K562 (cell line): Measurements from ENCODE around the gene SLC25A10. TPM values are rescaled to one million over a fixed set of nuclear protein-coding genes. Genes with fewer than 3 reads are reported as not detected.

Experiments used
- ATAC-seq: fragments of 200-7000 bp; cut with Tn5 transposase; 3 replicates; pipeline ENCODE4 v1.9.1; 2020; ENCODE audit warnings: moderate library complexity
- BruUV-seq: library from RNA; stranded (reverse); fragments of 400-500 nt; replicated peaks from 2 replicates; lab custom pipeline; 2021; lab: Mats Ljungman, UMichigan
- CTCF ChIA-PET: fragments of 300-600 bp; formaldehyde crosslinking; extraction: SDS; loops from one replicate; lab custom pipeline; 2021; ENCODE audit warnings: low intra/inter-chr PET ratio; lab: Yijun Ruan, JAX
- POLR2A ChIA-PET: fragments of 300-600, 350-650 bp; sonication (Branson Sonifier 250); formaldehyde crosslinking; extraction: SDS; loops from one replicate; lab custom pipeline; 2021; ENCODE audit warnings: antibody characterized with exemption, inconsistent platforms; lab: Yijun Ruan, JAX
- DNase-seq, 4 experiments: peaks; one replicate each; pipeline versions ENCODE4 v3.0.0 to v3.0.0-alpha.2; 2011 to 2018; ENCODE audit warnings: low spot score in 3 of 4, mixed read lengths in 3 of 4; ENCODE audit errors: extremely low read depth in 1 of 4
- FAIRE-seq: peaks from 2 replicates; lab custom pipeline; 2011; peaks lifted over from hg19 to GRCh38; lab: Jason Lieb, UNC
- H2AFZ ChIP-seq: 2 replicates; pipeline ENCODE4 v1.6.0; 2011; ENCODE audit warnings: low read depth, low read length, control low read depth, inconsistent platforms
- H3K27ac ChIP-seq: fragments of 200-600 bp; 3 replicates; pipeline ENCODE4 v1.8.0; 2011; ENCODE audit warnings: low read depth, mild to moderate bottlenecking, control low read depth, inconsistent platforms, low read length, moderate library complexity, mixed read lengths; ENCODE audit errors: extremely low read depth
- H3K27me3 ChIP-seq, 2 experiments: fragments of 300-600 bp in 1 of 2; 2 replicates in 1 of 2; 3 replicates in 1 of 2; pipeline versions ENCODE4 v1.6.0 to v1.8.0; 2011; ENCODE audit warnings: inconsistent platforms in 2 of 2, low read length in 2 of 2, mild to moderate bottlenecking in 1 of 2, mixed read lengths in 1 of 2, moderate library complexity in 1 of 2; ENCODE audit not compliant: control insufficient read depth in 2 of 2, insufficient read depth in 2 of 2
- H3K36me3 ChIP-seq: fragments of 300-600 bp; 3 replicates; pipeline ENCODE4 v1.8.0; 2011; ENCODE audit warnings: mild to moderate bottlenecking, low read length, inconsistent platforms; ENCODE audit not compliant: control insufficient read depth, insufficient read depth
- H3K4me1 ChIP-seq, 2 experiments: fragments of 200-600 bp in 1 of 2; replicated peaks in 1 of 2; 2 replicates in 1 of 2; 3 replicates in 1 of 2; pipeline versions ENCODE4 v1.5.1 to v1.8.0; 2011; ENCODE audit warnings: inconsistent platforms in 2 of 2, low read length in 2 of 2, mild to moderate bottlenecking in 1 of 2, mixed read lengths in 1 of 2, moderate library complexity in 1 of 2; ENCODE audit not compliant: control insufficient read depth in 2 of 2, insufficient read depth in 2 of 2
- H3K4me2 ChIP-seq: 2 replicates; pipeline ENCODE4 v1.6.1; 2011; ENCODE audit warnings: low read length, control low read depth, inconsistent platforms, mixed read lengths; ENCODE audit not compliant: insufficient read depth
- H3K4me3 ChIP-seq: fragments of 200-600 bp; sonication (generic), shearing (Covaris generic); 2 replicates; pipeline ENCODE4 v1.5.1; 2016; ENCODE audit warnings: control low read depth, inconsistent platforms
- H3K79me2 ChIP-seq: fragments of 200-600 bp; 3 replicates; pipeline ENCODE4 v1.8.0; 2011; ENCODE audit warnings: low read length, inconsistent platforms; ENCODE audit not compliant: control insufficient read depth, insufficient read depth
- H3K9ac ChIP-seq, 2 experiments: 2 replicates each; pipeline versions ENCODE4 v1.6.0 to v1.6.1; 2011; ENCODE audit warnings: low read depth in 2 of 2, low read length in 2 of 2, control low read depth in 1 of 2, inconsistent platforms in 1 of 2, mild to moderate bottlenecking in 1 of 2, mixed read lengths in 1 of 2; ENCODE audit not compliant: insufficient read depth in 1 of 2
- H3K9me1 ChIP-seq: one replicate; pipeline ENCODE4 v1.6.0; 2011; ENCODE audit warnings: inconsistent platforms, mild to moderate bottlenecking, low read length, moderate library complexity; ENCODE audit not compliant: control insufficient read depth, insufficient read depth
- H3K9me3 ChIP-seq: replicated peaks from 2 replicates; pipeline ENCODE4 v1.5.1; 2011; ENCODE audit warnings: low read depth, low read length, inconsistent platforms; ENCODE audit not compliant: control insufficient read depth, insufficient read depth
- H4K20me1 ChIP-seq: replicated peaks from 2 replicates; pipeline ENCODE4 v1.6.1; 2011; ENCODE audit warnings: low read length, inconsistent platforms, mixed read lengths; ENCODE audit not compliant: control insufficient read depth, insufficient read depth
- FOXK1 ChIP-seq: sonication (generic); formaldehyde crosslinking; IDR thresholded peaks from 2 replicates; pipeline ENCODE4 v1.8.0; 2022; ENCODE audit warnings: missing genetic modification reagents, mild to moderate bottlenecking, borderline replicate concordance
- MTA1 ChIP-seq: fragments of 450-650 bp; IDR thresholded peaks from 2 replicates; pipeline ENCODE4 v1.6.1; 2017; ENCODE audit warnings: borderline replicate concordance
- WGBS: fragments of 100-300 bp; shearing (Covaris generic); methylation state at CpG from one replicate; pipeline ENCODE4 v1.1.6; 2016; ENCODE audit warnings: low coverage, mixed read lengths; ENCODE audit not compliant: insufficient coverage; ENCODE audit errors: missing lambda C conversion rate; 5-methylcytosine and 5-hydroxymethylcytosine counted together
- in situ Hi-C: fragments of 300-500 bp; cut with MboI; formaldehyde crosslinking; loops from 4 replicates; pipeline ENCODE4 v1.15.0; 2018; ENCODE audit warnings: inconsistent platforms, mixed read lengths
- intact Hi-C: fragments of 100-400 bp; cut with micrococcal nuclease; formaldehyde crosslinking; loops from 2 replicates; pipeline ENCODE4 v1.14.2; 2022
- polyA plus RNA-seq, 8 experiments: library from polyadenylated mRNA; depleted of rRNA in 4 of 8; stranded (reverse) in 5 of 8; unstranded in 3 of 8; fragments of >200 nt; fragmentation: Nextera tagmentation in 2 of 8; fragmentation: Illumina TruSeq in 1 of 8; extraction: Ambion mirVana in 2 of 8; extraction: Trizol in 1 of 8; gene quantifications; 2 replicates each; pipeline versions ENCODE4 v1.2.1 to v1.2.3, GENCODE V29; 2011 to 2014; ENCODE audit warnings: inconsistent platforms in 1 of 8, missing spikeins in 1 of 8
- total RNA-seq, 7 experiments: library from RNA; depleted of rRNA in 6 of 7; stranded (reverse); fragments of >200 nt in 6 of 7; fragmentation: Illumina TruSeq in 2 of 7; extraction: Trizol in 2 of 7; gene quantifications; 2 replicates each; pipeline versions ENCODE4 v1.2.1 to v1.2.3, GENCODE V29; 2011 to 2021; ENCODE audit warnings: low replicate concordance in 1 of 7
- TF ChIP-seq, protein P1 (sequence below): fragments of 450-650 bp; IDR thresholded peaks from 2 replicates; pipeline ENCODE4 v1.6.1; 2018; ENCODE audit not compliant: partially characterized antibody
- TF ChIP-seq, protein P2 (sequence below): fragments of 450-650 bp; IDR thresholded peaks from 2 replicates; pipeline ENCODE4 v1.6.1; 2016; ENCODE audit warnings: borderline replicate concordance

SLC25A10 gene
- total and polyA plus RNA-seq, 9 of the 15 experiments (the other 6 are each of a cell fraction or from before 2014, with no cell fraction given): 0.10 to 85.6 (median 34.3) TPM

DNA sequence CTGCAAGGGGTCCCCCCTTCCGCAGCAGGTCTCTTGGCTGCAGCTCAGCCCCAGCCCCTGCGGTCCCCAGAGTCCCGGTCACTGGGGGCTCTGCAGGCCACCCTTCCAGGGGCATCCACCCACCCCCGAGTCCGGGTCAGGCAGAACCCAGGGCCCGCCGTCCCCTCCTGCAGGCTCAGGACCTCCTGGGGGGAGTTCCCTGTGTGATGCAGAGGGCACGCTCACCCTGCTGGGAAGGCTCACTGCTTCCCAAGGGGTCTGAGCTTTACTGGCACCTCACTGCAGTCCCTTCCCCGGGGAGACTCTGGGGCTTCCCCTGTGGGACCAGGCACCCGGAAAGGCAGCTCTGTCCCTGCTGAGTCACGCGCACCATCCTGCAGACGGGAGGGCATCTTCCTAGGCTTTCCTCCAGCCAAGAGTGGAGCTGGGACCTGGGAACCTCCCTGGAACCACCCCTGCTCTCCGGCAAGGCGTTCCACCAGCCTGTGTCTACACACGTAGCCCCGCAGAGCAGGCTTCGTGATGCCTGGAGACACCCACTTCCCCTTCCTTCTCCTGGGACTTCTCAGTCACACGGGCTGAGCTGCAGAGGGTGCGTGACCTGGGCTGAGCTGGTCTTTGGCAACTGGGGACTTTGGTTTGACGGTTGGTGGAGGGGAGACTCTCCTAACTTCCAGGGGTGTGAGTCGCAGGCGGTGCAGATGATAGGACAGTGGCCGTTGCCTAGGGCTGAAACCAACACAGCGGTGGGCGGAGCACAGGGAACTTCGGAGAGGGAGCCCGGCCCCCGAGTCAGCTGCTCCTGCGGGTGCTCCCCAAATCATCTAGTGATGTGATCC is 23.4 kb downstream of the SLC25A10 start (continued):
- TF ChIP-seq, protein P1, sequence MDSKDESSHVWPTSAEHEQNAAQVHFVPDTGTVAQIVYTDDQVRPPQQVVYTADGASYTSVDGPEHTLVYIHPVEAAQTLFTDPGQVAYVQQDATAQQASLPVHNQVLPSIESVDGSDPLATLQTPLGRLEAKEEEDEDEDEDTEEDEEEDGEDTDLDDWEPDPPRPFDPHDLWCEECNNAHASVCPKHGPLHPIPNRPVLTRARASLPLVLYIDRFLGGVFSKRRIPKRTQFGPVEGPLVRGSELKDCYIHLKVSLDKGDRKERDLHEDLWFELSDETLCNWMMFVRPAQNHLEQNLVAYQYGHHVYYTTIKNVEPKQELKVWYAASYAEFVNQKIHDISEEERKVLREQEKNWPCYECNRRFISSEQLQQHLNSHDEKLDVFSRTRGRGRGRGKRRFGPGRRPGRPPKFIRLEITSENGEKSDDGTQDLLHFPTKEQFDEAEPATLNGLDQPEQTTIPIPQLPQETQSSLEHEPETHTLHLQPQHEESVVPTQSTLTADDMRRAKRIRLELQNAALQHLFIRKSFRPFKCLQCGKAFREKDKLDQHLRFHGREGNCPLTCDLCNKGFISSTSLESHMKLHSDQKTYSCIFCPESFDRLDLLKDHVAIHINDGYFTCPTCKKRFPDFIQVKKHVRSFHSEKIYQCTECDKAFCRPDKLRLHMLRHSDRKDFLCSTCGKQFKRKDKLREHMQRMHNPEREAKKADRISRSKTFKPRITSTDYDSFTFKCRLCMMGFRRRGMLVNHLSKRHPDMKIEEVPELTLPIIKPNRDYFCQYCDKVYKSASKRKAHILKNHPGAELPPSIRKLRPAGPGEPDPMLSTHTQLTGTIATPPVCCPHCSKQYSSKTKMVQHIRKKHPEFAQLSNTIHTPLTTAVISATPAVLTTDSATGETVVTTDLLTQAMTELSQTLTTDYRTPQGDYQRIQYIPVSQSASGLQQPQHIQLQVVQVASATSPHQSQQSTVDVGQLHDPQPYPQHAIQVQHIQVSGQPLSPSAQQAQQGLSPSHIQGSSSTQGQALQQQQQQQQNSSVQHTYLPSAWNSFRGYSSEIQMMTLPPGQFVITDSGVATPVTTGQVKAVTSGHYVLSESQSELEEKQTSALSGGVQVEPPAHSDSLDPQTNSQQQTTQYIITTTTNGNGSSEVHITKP: peak; percentile 59
- no peak for TF ChIP-seq MTA1

DNA sequence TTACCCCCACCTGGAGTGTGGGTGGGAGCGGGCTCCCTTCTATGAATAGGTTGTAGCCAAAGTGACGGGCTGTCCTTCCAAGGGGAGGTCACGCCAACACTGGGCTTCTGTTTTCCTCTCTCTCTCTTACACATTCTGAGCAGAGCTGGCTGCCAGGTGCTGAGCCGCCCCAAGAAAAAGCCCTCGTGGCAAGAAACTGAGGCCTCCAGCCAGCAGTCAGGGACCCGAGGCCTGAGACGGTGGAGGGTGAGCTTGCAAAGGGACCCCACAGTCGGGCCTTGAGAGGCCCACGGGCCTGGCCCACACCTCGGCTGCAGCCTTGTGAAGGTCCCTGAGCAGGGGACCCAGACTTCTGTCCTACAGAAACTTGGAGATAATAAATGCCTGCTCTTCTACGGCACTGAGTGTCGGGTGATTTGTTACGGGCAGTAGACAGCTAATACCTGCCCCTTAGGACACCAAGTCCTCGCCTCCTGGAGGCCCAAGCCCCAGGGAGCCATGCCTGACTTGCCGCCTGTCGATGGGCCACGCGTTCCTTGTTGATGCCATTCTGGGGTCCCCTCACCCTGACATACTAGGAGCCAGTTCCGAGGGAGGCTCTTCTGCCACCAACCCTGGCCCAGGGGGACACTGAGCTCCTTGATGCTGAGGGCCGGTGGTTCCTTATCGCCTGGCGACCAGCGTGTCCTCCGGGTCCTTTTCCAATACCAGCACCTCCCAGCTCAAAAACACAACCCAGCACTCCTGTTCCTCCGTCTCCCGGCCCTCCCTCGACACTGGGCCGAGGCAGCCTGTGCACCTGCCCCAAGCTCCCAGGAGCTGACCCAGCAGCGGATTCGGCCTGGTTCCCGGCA is 26.1 kb downstream of the SLC25A10 start:
- in situ Hi-C loops (loop anchor here (5.0 kb wide), 1 partner anchor 69 kb away; no protein-coding TSS in a partner anchor), intact Hi-C loops (no loop called here)
- CTCF ChIA-PET: no interaction called here

More for the DNA sequence above, 26.1 kb downstream of the SLC25A10 start:
- H4K20me1 ChIP-seq: no peaks in the 10 kb centered on the region
- 76% methylated on average over 27 of the region's 31 CpGs for WGBS
- H3K36me3 ChIP-seq: no peaks in the 10 kb centered on the region
- no peak for FAIRE-seq
- no peaks in the 10 kb centered on the region for H3K9me3 ChIP-seq
- no peaks in the 10 kb centered on the region for H3K27me3 ChIP-seq
- H3K27ac ChIP-seq: no peak overlapping the region
- no peak for TF ChIP-seq FOXK1 (CRISPR knock-in tag)
- TF ChIP-seq, protein P2, sequence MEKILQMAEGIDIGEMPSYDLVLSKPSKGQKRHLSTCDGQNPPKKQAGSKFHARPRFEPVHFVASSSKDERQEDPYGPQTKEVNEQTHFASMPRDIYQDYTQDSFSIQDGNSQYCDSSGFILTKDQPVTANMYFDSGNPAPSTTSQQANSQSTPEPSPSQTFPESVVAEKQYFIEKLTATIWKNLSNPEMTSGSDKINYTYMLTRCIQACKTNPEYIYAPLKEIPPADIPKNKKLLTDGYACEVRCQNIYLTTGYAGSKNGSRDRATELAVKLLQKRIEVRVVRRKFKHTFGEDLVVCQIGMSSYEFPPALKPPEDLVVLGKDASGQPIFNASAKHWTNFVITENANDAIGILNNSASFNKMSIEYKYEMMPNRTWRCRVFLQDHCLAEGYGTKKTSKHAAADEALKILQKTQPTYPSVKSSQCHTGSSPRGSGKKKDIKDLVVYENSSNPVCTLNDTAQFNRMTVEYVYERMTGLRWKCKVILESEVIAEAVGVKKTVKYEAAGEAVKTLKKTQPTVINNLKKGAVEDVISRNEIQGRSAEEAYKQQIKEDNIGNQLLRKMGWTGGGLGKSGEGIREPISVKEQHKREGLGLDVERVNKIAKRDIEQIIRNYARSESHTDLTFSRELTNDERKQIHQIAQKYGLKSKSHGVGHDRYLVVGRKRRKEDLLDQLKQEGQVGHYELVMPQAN: no peak
- no peak overlapping the region for H3K4me3 ChIP-seq
- ATAC-seq: no peak
- H3K79me2 ChIP-seq: no peaks in the 10 kb centered on the region
- H3K4me1 ChIP-seq: peaks cover 25 to 66% of the 10 kb centered on the region in 2 experiments
- no peaks in the 10 kb centered on the region for H3K9me1 ChIP-seq
- H3K4me2 ChIP-seq: no peak overlapping the region
- BruUV-seq: no TSS peak
- H2AFZ ChIP-seq: no peak overlapping the region
- no peak for DNase-seq
- POLR2A ChIA-PET: interaction anchor here (0.7 to 1.6 kb wide), 5 partner anchors 56 to 555 kb away, joined by 3 to 7 read pairs (median 4); no protein-coding TSS in a partner anchor
- peak overlapping the region in 1 of 2 experiments; percentile 31; a peak in 2 of 4 replicates for H3K9ac ChIP-seq
